Loucy (cell line): Measurements from ENCODE around the gene MAP3K19.

Experiments
- EZH2phosphoT487 ChIP-seq: fragments of 200-600 bp; IDR thresholded peaks from 2 replicates; pipeline ENCODE4 v1.6.1; 2018; ENCODE audit warnings: antibody characterized with exemption, mild to moderate bottlenecking, moderate library complexity, borderline replicate concordance
- TF ChIP-seq, protein P1 (sequence below): fragments of 200-600 bp; sonication (generic); conservative IDR thresholded peaks from 2 replicates; pipeline ENCODE4 v1.5.1; 2014; ENCODE audit warnings: mild to moderate bottlenecking, antibody characterized with exemption, low read length

DNA sequence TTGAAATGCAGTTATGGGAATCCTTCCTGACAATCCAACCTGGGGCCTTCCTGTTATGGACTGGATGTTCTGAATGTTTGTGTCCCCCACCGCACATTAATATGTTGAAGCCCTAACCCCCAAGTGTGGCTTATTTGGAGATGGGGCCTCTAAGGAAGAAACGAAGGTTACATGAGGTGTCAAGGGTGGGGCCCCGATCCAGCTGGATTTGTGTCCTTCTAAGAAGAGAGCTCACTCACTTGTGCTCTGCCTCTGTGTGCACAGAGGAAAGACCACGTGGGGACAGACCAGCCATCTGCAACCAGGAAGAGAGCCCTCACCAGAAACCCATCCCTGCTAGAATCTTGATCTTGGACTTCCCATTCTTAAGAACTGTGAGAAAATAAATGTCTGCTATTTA is 44.4 kb downstream of the MAP3K19 start:
- TF ChIP-seq, protein P1, sequence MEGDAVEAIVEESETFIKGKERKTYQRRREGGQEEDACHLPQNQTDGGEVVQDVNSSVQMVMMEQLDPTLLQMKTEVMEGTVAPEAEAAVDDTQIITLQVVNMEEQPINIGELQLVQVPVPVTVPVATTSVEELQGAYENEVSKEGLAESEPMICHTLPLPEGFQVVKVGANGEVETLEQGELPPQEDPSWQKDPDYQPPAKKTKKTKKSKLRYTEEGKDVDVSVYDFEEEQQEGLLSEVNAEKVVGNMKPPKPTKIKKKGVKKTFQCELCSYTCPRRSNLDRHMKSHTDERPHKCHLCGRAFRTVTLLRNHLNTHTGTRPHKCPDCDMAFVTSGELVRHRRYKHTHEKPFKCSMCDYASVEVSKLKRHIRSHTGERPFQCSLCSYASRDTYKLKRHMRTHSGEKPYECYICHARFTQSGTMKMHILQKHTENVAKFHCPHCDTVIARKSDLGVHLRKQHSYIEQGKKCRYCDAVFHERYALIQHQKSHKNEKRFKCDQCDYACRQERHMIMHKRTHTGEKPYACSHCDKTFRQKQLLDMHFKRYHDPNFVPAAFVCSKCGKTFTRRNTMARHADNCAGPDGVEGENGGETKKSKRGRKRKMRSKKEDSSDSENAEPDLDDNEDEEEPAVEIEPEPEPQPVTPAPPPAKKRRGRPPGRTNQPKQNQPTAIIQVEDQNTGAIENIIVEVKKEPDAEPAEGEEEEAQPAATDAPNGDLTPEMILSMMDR: no peak
- TF ChIP-seq EZH2phosphoT487: no peak
